Measurements from ENCODE around the gene FBXW8. TPM values are rescaled to one million over a fixed set of nuclear protein-coding genes. Genes with fewer than 3 reads are reported as not detected.

FBXW8 gene
- total RNA-seq, 1 experiment from 2014 or later = 12.1 TPM

DNA sequence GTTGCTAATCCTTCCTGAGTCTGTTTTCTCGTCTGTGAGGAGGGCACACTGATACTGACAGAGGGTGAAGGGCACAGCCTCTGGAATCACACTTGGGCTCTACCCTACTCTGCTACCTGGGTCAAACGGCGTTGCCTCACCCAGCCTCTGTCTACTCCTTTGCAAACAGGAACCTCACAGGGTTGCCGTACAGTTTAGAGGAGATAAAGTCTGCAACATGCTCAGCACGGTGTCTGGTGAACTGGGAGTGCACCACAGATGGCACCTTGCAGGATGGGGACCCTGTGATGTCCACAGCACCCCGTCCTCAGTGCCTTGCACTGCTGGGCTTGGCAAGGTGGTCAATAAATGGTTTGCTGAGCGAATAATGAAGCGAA, 150.2 kb downstream of the FBXW8 start:
- TF ChIP-seq, protein P1, sequence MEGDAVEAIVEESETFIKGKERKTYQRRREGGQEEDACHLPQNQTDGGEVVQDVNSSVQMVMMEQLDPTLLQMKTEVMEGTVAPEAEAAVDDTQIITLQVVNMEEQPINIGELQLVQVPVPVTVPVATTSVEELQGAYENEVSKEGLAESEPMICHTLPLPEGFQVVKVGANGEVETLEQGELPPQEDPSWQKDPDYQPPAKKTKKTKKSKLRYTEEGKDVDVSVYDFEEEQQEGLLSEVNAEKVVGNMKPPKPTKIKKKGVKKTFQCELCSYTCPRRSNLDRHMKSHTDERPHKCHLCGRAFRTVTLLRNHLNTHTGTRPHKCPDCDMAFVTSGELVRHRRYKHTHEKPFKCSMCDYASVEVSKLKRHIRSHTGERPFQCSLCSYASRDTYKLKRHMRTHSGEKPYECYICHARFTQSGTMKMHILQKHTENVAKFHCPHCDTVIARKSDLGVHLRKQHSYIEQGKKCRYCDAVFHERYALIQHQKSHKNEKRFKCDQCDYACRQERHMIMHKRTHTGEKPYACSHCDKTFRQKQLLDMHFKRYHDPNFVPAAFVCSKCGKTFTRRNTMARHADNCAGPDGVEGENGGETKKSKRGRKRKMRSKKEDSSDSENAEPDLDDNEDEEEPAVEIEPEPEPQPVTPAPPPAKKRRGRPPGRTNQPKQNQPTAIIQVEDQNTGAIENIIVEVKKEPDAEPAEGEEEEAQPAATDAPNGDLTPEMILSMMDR (conservative IDR thresholded peaks at IDR 0.05; ENCODE audit: low read depth, low read length) = no peak
- TF ChIP-seq EZH2phosphoT487 (IDR thresholded peaks at IDR 0.05; ENCODE audit: borderline replicate concordance, low read length) = no peak
- TF ChIP-seq EZH2 (IDR thresholded peaks at IDR 0.05; ENCODE audit: low read length, unreplicated experiment) = no peak
- ChIA-PET POLR2A (ENCODE audit: unreplicated experiment) (no interaction called here), CTCF (no interaction called here)
- intact Hi-C loops (cut with micrococcal nuclease) = no loop called here
- ATAC-seq = peak; percentile 9; the same call in 1 of the 2 replicates
- Histone ChIP-seq H2AFZ (ENCODE audit: low read length) (0 out of 2 replicates have a peak overlapping the region, but pooled peaks have one; percentile 4), H3K36me3 (ENCODE audit: low read depth, low read length) (no peaks in the 10 kb centered on the region), H3K27ac (ENCODE audit: low read length) (no peak overlapping the region), H3K27me3 (ENCODE audit: low read length) (no peaks in the 10 kb centered on the region), H3K9ac (ENCODE audit: low read length) (no peak overlapping the region), H4K20me1 (ENCODE audit: low read length) (no peaks in the 10 kb centered on the region), H3K9me3 (ENCODE audit: low read length) (no peaks in the 10 kb centered on the region), H3K4me2 (ENCODE audit: low read length) (peak overlapping the region; percentile 11; the same call in 1 of the 2 replicates), H3K9me2 (replicated peaks; ENCODE audit: low read length) (no peaks in the 10 kb centered on the region), H3F3A (ENCODE audit: low read length, unreplicated experiment) (no peaks in the 10 kb centered on the region), H3K79me2 (ENCODE audit: low read length) (no peaks in the 10 kb centered on the region), H3K4me1 (ENCODE audit: insufficient read depth, low read length) (peaks cover 8% of the 10 kb centered on the region; the same call in 1 of the 2 replicates), H3K4me3 (ENCODE audit: low read length) (no peak overlapping the region)
- BruUV-seq (replicated peaks) = no TSS peak
- no peak for DNase-seq

DNA sequence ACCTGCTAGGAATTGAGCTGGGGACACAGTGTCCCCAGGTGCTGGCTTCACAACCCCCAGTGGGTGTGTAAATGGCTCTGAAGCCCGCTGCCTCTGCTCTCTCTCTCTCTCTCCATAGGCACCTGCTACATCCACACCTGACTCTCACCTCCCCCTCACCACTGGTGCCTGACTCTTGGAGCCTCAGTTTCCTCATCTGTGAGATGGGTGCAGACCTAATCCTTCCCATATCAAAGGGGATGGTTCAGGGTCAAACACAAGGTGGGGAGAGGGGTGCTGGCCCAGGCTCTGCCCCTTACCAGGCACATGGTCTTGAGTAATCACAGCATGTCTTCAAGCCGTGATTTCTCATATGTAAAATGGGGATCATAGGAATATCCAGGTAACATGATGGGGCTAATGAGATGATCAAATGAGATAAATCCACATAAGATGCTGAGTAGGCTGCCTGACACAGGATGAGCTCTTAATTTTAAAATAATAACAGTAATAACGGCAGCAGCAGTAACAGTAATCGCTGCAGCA, 150.9 kb downstream of the FBXW8 start:
- CTCF ChIA-PET = no interaction called here
- TF ChIP-seq EZH2phosphoT487 (IDR thresholded peaks at IDR 0.05; ENCODE audit: borderline replicate concordance, low read length) = no peak
- TF ChIP-seq, protein P1 (conservative IDR thresholded peaks at IDR 0.05; ENCODE audit: low read depth, low read length) = no peak
- TF ChIP-seq EZH2 (IDR thresholded peaks at IDR 0.05; ENCODE audit: low read length, unreplicated experiment) = no peak
- Histone ChIP-seq H3K79me2 (ENCODE audit: low read length) (no peaks in the 10 kb centered on the region), H2AFZ (ENCODE audit: low read length) (no peak overlapping the region), H3K4me2 (ENCODE audit: low read length) (no peak overlapping the region), H3K4me1 (ENCODE audit: insufficient read depth, low read length) (peaks cover 8% of the 10 kb centered on the region; the same call in 1 of the 2 replicates), H3K9me2 (replicated peaks; ENCODE audit: low read length) (no peaks in the 10 kb centered on the region), H3K36me3 (ENCODE audit: low read depth, low read length) (no peaks in the 10 kb centered on the region), H3K27me3 (ENCODE audit: low read length) (no peaks in the 10 kb centered on the region), H3K9ac (ENCODE audit: low read length) (no peak overlapping the region), H3K9me3 (ENCODE audit: low read length) (no peaks in the 10 kb centered on the region), H3F3A (ENCODE audit: low read length, unreplicated experiment) (no peaks in the 10 kb centered on the region), H4K20me1 (ENCODE audit: low read length) (no peaks in the 10 kb centered on the region), H3K27ac (ENCODE audit: low read length) (no peak overlapping the region), H3K4me3 (ENCODE audit: low read length) (no peak overlapping the region)
- POLR2A ChIA-PET (ENCODE audit: unreplicated experiment) = no interaction called here
- ATAC-seq (no peak), DNase-seq (no peak)
- intact Hi-C loops (cut with micrococcal nuclease) = no loop called here
- no TSS peak for BruUV-seq (replicated peaks)

- Histone ChIP-seq H3K9me2 (replicated peaks; ENCODE audit: low read length) (no peaks in the 10 kb centered on the region), H4K20me1 (ENCODE audit: low read length) (no peaks in the 10 kb centered on the region), H3K79me2 (ENCODE audit: low read length) (no peaks in the 10 kb centered on the region), H3K27ac (ENCODE audit: low read length) (no peak overlapping the region), H3K36me3 (ENCODE audit: low read depth, low read length) (no peaks in the 10 kb centered on the region), H3F3A (ENCODE audit: low read length, unreplicated experiment) (no peaks in the 10 kb centered on the region), H3K4me2 (ENCODE audit: low read length) (no peak overlapping the region), H3K9me3 (ENCODE audit: low read length) (no peaks in the 10 kb centered on the region), H2AFZ (ENCODE audit: low read length) (no peak overlapping the region), H3K4me3 (ENCODE audit: low read length) (no peak overlapping the region), H3K27me3 (ENCODE audit: low read length) (no peaks in the 10 kb centered on the region), H3K4me1 (ENCODE audit: insufficient read depth, low read length) (peaks cover 8% of the 10 kb centered on the region; the same call in 1 of the 2 replicates), H3K9ac (ENCODE audit: low read length) (no peak overlapping the region)
- no peak for DNase-seq
- POLR2A ChIA-PET (ENCODE audit: unreplicated experiment) = no interaction called here
- BruUV-seq (replicated peaks) = no TSS peak
- no peak for TF ChIP-seq EZH2phosphoT487 (IDR thresholded peaks at IDR 0.05; ENCODE audit: borderline replicate concordance, low read length)
- TF ChIP-seq EZH2 (IDR thresholded peaks at IDR 0.05; ENCODE audit: low read length, unreplicated experiment) = no peak
- TF ChIP-seq, protein P1 (conservative IDR thresholded peaks at IDR 0.05; ENCODE audit: low read depth, low read length) = no peak
- ATAC-seq = no peak
- intact Hi-C loops (cut with micrococcal nuclease) = no loop called here
- CTCF ChIA-PET = no interaction called here
Observed at GRCh38 chr12:117063162-117063911, 152.6 kb downstream of the FBXW8 start.
